A549 treated with dexamethasone at 1 μM for 4 hours (cell line): ENCODE data around the gene PCDHB2. TPM values are rescaled to one million over a fixed set of nuclear protein-coding genes. Genes with fewer than 3 reads are reported as not detected.

Experiments used
- total RNA-seq: library from RNA; stranded (reverse); fragments of 200-300 nt; extraction: Qiagen RNA extraction; gene quantifications from 5 replicates; pipeline ENCODE4 v1.2.3, GENCODE V29; 2022

PCDHB2 gene
- total RNA-seq: 3.1 to 3.9 TPM (median 3.5 TPM) in 5 replicates

DNA sequence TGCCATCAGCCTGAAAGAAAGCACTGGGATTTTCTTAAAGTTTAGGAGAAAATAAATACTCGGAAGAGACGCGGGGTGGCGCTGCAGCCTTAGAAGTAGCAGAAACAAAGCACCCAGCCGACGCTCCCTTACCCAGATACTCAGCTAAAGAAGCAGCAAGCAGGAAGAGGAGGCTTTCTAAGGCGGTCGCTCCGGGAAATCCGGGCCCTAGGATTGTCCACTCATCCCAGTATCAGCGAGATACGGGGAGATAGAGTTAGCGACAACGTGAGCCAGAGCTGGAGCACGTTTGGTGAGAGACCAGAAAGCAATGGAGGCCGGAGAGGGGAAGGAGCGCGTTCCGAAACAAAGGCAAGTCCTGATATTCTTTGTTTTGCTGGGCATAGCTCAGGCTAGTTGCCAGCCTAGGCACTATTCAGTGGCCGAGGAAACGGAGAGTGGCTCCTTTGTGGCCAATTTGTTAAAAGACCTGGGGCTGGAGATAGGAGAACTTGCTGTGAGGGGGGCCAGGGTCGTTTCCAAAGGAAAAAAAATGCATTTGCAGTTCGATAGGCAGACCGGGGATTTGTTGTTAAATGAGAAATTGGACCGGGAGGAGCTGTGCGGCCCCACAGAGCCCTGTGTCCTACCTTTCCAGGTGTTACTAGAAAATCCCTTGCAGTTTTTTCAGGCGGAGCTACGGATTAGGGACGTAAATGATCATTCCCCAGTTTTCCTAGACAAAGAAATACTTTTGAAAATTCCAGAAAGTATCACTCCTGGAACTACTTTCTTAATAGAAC lies at the start of gene PCDHB2:
Gene PCDHB2, plus strand, starts transcription at position 135 of the 782 bp plus-strand sequence. Its CDS starts 176 bp downstream, at position 311.

DNA sequence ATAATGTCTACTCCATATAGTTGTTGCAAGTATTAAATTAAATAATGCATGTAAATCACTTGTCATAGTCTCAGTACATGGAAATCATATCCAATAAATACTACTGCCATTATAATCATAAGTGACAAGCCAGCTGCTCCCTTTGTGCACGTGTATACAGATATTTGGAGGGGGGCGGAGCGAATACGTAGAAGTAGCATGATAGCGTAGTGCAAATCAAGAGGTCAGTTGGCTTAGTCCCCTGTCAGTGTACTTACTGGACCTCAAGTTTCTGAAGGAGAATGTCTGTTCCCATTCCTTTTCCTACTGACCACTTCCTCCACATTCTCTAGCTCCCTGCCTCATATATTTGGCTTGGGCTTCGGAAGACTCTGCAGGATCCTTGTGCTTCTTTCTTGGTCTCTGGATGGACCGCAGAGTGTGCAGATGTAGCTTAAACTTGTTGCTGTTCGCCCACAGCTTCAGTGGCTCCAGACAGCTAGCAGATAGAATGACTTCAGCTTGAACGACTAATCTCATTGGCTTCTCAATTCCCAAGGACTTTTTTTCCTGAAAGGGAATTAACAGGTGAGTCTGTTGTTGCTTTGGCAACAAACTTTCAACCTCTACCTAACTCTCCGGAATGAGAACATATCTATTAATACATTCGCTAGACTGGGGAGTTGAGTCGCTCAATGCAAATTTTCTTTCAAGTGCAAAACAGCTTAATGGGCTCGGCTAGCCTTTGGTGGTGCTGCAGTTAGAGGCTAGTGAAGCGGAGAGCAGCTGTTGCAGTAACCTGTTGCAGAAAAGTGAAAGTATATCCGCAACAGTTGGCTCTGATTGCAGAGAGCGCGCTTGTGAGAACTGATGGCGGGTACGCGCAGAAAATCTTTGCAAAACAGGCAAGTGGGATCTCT lies 43.5 kb upstream of the PCDHB2 start, which contains the start of gene PCDHB1:
Gene PCDHB1, plus strand, starts transcription at position 753 of the 899 bp plus-strand sequence. Its CDS starts 97 bp downstream, at position 850.

DNA sequence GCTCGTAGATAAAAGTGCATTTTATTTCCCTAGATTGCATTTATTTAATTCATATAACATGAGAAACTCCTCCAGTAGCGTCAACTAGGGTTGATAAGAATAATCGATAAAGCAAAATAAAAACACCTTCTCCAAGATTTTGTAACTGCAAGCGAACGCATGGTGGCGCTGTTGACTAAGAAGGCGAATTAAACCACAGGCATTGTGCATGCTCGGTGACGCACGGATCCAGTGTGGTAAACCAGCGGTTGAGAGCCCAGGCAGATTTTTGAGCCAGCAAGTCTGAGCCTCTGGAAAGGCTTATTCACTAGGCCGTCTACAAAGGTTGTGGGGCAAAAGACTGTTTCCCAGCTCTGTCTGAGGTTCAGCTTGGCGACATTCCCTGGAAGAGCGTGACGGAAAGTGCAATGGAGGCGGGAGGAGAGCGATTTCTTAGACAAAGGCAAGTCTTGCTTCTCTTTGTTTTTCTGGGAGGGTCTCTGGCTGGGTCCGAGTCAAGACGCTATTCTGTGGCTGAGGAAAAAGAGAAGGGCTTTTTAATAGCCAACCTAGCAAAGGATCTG lies 5.9 kb downstream of the PCDHB2 start, which contains the start of gene PCDHB3:
Gene PCDHB3, plus strand, starts transcription at position 231 of the 563 bp plus-strand sequence. Its CDS starts 177 bp downstream, at position 408.

DNA sequence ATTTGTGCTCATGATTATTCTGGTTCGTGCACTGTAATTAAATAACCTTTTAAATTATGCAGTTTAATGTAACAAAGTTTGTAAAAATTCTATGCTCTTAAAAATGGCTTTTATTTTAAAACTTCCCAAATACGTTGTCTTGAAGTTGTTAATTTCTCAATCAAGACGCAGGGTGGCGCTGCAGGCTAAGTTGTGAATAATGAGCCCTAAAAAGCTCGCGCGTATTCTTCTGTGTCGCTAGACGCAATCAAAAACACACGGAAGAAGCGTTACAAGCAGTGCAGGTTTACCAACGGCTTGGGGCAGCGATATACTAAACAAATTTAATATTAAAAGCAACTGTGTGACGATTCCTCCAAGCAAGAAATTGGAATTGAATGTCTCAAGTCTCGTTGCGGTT lies 27.1 kb downstream of the PCDHB2 start, which contains the start of gene PCDHB4:
Gene PCDHB4, plus strand, starts transcription at position 256 of the 400 bp plus-strand sequence. CDS start 181 bp downstream, outside the sequence.

DNA sequence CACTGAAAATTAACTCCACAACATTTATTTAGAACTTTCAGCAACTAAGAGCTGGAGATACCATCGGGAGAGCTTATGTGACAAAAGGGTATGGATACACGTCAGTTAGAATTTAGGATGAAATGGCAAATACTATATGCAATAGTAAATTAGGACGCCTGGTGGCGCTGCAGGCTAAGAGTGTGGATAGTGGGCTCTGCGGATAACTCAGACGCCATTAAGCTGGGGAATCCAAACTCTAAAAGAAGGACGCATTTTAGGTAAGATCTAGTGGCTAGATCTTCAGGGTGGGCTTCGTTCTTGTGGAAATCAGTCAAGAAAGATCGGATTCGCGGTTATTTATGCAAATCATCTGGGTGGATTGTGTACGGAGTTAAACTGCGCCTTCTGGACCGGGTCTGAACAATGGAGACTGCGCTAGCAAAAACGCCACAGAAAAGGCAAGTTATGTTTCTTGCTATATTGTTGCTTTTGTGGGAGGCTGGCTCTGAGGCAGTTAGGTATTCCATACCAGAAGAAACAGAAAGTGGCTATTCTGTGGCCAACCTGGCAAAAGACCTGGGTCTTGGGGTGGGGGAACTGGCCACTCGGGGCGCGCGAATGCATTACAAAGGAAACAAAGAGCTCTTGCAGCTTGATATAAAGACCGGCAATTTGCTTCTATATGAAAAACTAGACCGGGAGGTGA lies 40.8 kb downstream of the PCDHB2 start, which contains the start of gene PCDHB5:
Gene PCDHB5, plus strand, starts transcription at position 177 of the 688 bp plus-strand sequence. Its CDS starts 229 bp downstream, at position 406.

Other genes starting within 250 kb of the PCDHB2 start
- 0.01 TPM in 1 of 5 replicates, not detected in the others for gene PCDHA9, start 246.2 kb upstream of the PCDHB2 start, total RNA-seq
- under 0.01 to 0.05 TPM (median 0.02 TPM) in 3 of 5 replicates, not detected in the others for gene PCDHA10, start 238.7 kb upstream of the PCDHB2 start, total RNA-seq
- gene PCDHA11, start 225.7 kb upstream of the PCDHB2 start, total RNA-seq: 0.07 to 0.34 TPM (median 0.11 TPM) in 5 replicates
- 2.8 to 3.7 TPM (median 2.9 TPM) in 5 replicates for gene PCDHA12, start 219.3 kb upstream of the PCDHB2 start, total RNA-seq
- 0.04 to 0.09 TPM (median 0.06 TPM) in 4 of 5 replicates, not detected in the other for gene PCDHA13, start 212.5 kb upstream of the PCDHB2 start, total RNA-seq
- 1.5 to 2.7 TPM (median 2.2 TPM) in 5 replicates for gene PCDHAC1, start 168.3 kb upstream of the PCDHB2 start, total RNA-seq
- 3.2 to 4.6 TPM (median 4.2 TPM) in 5 replicates for gene PCDHAC2, start 128.1 kb upstream of the PCDHB2 start, total RNA-seq
- gene PCDHB1, start 43.2 kb upstream of the PCDHB2 start, total RNA-seq: not detected in 5 replicates
- gene PCDHB3, start 5.9 kb downstream of the PCDHB2 start, total RNA-seq: 0.04 to 0.30 TPM (median 0.15 TPM) in 4 of 5 replicates, not detected in the other
- 0.02 to 0.12 TPM (median 0.02 TPM) in 3 of 5 replicates, not detected in the others for gene PCDHB4, start 27.2 kb downstream of the PCDHB2 start, total RNA-seq
- gene PCDHB5, start 40.6 kb downstream of the PCDHB2 start, total RNA-seq: 1.1 to 1.6 TPM (median 1.4 TPM) in 5 replicates
- gene PCDHB6, start 55.4 kb downstream of the PCDHB2 start, total RNA-seq: 0.74 to 1.2 TPM (median 0.88 TPM) in 5 replicates
- gene PCDHB7, start 78.0 kb downstream of the PCDHB2 start, total RNA-seq: 0.02 TPM in 1 of 5 replicates, not detected in the others
- gene PCDHB8, start 83.2 kb downstream of the PCDHB2 start, total RNA-seq: 0.15 to 0.41 TPM (median 0.29 TPM) in 5 replicates
- gene PCDHB16, start 87.8 kb downstream of the PCDHB2 start, total RNA-seq: 0.05 to 0.15 TPM (median 0.09 TPM) in 5 replicates
- gene PCDHB9, start 92.5 kb downstream of the PCDHB2 start, total RNA-seq: 0.02 to 0.07 TPM in 2 of 5 replicates, not detected in the others
- 0.06 to 0.08 TPM (median 0.07 TPM) in 3 of 5 replicates, not detected in the others for gene PCDHB10, start 97.7 kb downstream of the PCDHB2 start, total RNA-seq
- gene PCDHB11, start 105.0 kb downstream of the PCDHB2 start, total RNA-seq: 0.07 to 0.08 TPM (median 0.07 TPM) in 4 of 5 replicates, not detected in the other
- gene PCDHB12, start 114.1 kb downstream of the PCDHB2 start, total RNA-seq: 0.03 to 0.05 TPM in 2 of 5 replicates, not detected in the others
- 0.04 to 0.09 TPM (median 0.07 TPM) in 5 replicates for gene PCDHB13, start 119.3 kb downstream of the PCDHB2 start, total RNA-seq
- 0.01 to 0.09 TPM (median 0.06 TPM) in 5 replicates for gene PCDHB14, start 128.7 kb downstream of the PCDHB2 start, total RNA-seq
- 0.05 to 0.16 TPM (median 0.05 TPM) in 5 replicates for gene PCDHB15, start 150.8 kb downstream of the PCDHB2 start, total RNA-seq
- gene SLC25A2, start 209.4 kb downstream of the PCDHB2 start, total RNA-seq: not detected in 5 replicates
- gene TAF7, start 226.2 kb downstream of the PCDHB2 start, total RNA-seq: 61.8 to 74.9 TPM (median 70.3 TPM) in 5 replicates
- gene PCDHGA1, start 235.9 kb downstream of the PCDHB2 start, total RNA-seq: 0.22 to 0.32 TPM (median 0.26 TPM) in 5 replicates
- gene PCDHGA2, start 244.1 kb downstream of the PCDHB2 start, total RNA-seq: 0.46 to 0.83 TPM (median 0.69 TPM) in 5 replicates
- gene PCDHGA3, start 249.2 kb downstream of the PCDHB2 start, total RNA-seq: 0.02 to 0.05 TPM (median 0.03 TPM) in 4 of 5 replicates, not detected in the other